Chondrocyte (in vitro differentiated cells): ENCODE data around the gene RASL12. TPM values are rescaled to one million over a fixed set of nuclear protein-coding genes. Genes with fewer than 3 reads are reported as not detected.

Source experiments
- DNase-seq: peaks from one replicate; pipeline ENCODE4 v3.0.0; 2021; ENCODE audit warnings: mixed read lengths, low spot score
- H3K27ac Mint-ChIP-seq: one replicate; pipeline ENCODE4 v1.8.0; 2021; ENCODE audit warnings: mild to moderate bottlenecking, moderate library complexity, mixed read lengths; ENCODE audit not compliant: unreplicated experiment
- H3K27me3 Mint-ChIP-seq: 2 replicates; pipeline ENCODE4 v1.8.0; 2021; ENCODE audit warnings: low read depth, mixed read lengths
- H3K36me3 Mint-ChIP-seq: 2 replicates; pipeline ENCODE4 v1.8.0; 2021; ENCODE audit warnings: low read depth, mixed read lengths
- H3K4me1 Mint-ChIP-seq: 2 replicates; pipeline ENCODE4 v1.8.0; 2021; ENCODE audit warnings: low read depth, mild to moderate bottlenecking, mixed read lengths
- H3K4me3 Mint-ChIP-seq: one replicate; pipeline ENCODE4 v1.8.0; 2021; ENCODE audit warnings: mild to moderate bottlenecking, moderate library complexity, mixed read lengths; ENCODE audit not compliant: unreplicated experiment
- H3K9me3 Mint-ChIP-seq: 2 replicates; pipeline ENCODE4 v1.8.0; 2021; ENCODE audit warnings: low read depth, mixed read lengths
- total RNA-seq: library from RNA; stranded (reverse); gene quantifications from 3 replicates; pipeline ENCODE4 v1.2.1, GENCODE V29; 2021
- TF ChIP-seq, protein P1 (sequence below): fragments of 200-600 bp; sonication (generic); IDR thresholded peaks from 2 replicates; pipeline ENCODE4 v1.5.0; 2021; ENCODE audit warnings: antibody characterized with exemption, mild to moderate bottlenecking, moderate library complexity

RASL12 gene
- total RNA-seq, 1 donor from 2014 or later: 12.7 TPM

GRCh38 chr15:65066635-65067316, 1.0 kb downstream of the RASL12 start:
- no peaks in the 10 kb centered on the region for H3K9me3 Mint-ChIP-seq
- DNase-seq: no peak
- peak overlapping the region; percentile 77 for H3K27ac Mint-ChIP-seq
- H3K4me1 Mint-ChIP-seq: peaks cover 75% of the 10 kb centered on the region
- peak overlapping the region; percentile 78 for H3K4me3 Mint-ChIP-seq
- TF ChIP-seq, protein P1, sequence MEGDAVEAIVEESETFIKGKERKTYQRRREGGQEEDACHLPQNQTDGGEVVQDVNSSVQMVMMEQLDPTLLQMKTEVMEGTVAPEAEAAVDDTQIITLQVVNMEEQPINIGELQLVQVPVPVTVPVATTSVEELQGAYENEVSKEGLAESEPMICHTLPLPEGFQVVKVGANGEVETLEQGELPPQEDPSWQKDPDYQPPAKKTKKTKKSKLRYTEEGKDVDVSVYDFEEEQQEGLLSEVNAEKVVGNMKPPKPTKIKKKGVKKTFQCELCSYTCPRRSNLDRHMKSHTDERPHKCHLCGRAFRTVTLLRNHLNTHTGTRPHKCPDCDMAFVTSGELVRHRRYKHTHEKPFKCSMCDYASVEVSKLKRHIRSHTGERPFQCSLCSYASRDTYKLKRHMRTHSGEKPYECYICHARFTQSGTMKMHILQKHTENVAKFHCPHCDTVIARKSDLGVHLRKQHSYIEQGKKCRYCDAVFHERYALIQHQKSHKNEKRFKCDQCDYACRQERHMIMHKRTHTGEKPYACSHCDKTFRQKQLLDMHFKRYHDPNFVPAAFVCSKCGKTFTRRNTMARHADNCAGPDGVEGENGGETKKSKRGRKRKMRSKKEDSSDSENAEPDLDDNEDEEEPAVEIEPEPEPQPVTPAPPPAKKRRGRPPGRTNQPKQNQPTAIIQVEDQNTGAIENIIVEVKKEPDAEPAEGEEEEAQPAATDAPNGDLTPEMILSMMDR: no peak
- no peaks in the 10 kb centered on the region for H3K27me3 Mint-ChIP-seq
- H3K36me3 Mint-ChIP-seq: no peaks in the 10 kb centered on the region

- H3K4me3 Mint-ChIP-seq: peak overlapping the region; percentile 78
- TF ChIP-seq, protein P1: no peak
- H3K4me1 Mint-ChIP-seq: peaks cover 74% of the 10 kb centered on the region
- peak overlapping the region; percentile 70 for H3K27ac Mint-ChIP-seq
- no peaks in the 10 kb centered on the region for H3K36me3 Mint-ChIP-seq
- no peaks in the 10 kb centered on the region for H3K27me3 Mint-ChIP-seq
- DNase-seq: no peak
- no peaks in the 10 kb centered on the region for H3K9me3 Mint-ChIP-seq
Measured at GRCh38 chr15:65066001-65066634, 1.7 kb downstream of the RASL12 start.

DNA sequence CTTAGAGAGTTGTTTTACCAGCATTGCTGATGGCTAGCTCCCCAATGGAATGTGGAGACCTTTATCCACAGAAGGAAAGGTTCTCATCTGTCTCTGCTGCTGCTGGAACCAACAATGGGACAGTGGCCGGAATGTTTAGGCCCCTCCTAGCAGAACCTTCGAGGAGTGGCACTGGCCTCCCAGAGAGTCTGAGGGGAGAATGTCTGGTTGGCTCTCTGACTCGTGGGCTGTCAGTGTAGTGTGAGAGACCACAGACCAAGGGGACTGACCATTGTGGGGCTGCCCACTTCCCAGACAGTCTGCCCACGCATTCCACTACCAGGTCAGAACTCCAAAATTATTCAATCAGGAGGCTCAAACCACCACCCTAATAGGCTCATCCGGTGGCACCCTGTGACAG, 5.1 kb downstream of the RASL12 start:
- Mint-ChIP-seq H3K36me3 (no peaks in the 10 kb centered on the region), H3K27me3 (no peaks in the 10 kb centered on the region), H3K9me3 (peaks cover 2% of the 10 kb centered on the region), H3K27ac (no peak overlapping the region), H3K4me1 (peaks cover 55% of the 10 kb centered on the region), H3K4me3 (no peak overlapping the region)
- no peak for DNase-seq
- TF ChIP-seq, protein P1: no peak

- Mint-ChIP-seq H3K27me3 (no peaks in the 10 kb centered on the region), H3K9me3 (peaks cover 2% of the 10 kb centered on the region)
Measured at GRCh38 chr15:65062061-65062460, 5.7 kb downstream of the RASL12 start.

DNA sequence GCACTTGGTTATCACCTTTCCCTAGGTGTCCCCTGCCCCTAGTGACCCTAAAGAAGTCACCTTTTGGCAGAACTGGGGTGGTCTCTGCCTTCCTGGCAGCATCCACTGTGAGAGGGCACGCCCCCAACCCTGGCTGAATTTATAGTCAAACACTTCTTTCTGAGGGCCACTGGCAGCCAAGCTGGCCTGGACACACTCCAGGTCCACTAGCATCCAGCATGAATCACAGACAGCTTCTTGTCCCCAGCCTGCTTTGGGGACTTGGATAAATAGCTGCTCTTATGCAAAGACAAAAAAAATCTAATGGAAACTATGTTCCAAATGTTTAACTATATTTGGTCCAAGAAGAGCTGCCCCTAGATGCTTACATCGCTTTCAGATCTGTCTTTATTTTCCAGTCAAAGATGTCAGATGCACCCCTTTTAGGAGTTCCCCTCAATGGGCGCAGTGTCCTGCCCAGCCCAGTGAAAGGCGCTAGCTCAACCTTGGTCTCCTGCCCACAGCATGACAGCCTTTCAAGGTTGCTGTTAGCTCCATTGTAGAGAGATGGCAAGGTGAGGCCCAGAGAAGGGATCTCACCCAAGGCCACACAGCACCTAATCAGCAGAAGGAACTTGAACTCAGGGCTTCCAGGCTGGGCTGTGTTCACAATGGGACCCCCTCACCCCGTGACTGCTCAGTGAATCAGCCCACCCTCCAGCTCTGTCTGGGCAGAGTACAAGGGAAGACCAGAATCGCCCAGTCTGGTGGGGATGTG, 7.0 kb downstream of the RASL12 start:
- H3K27ac Mint-ChIP-seq: peak overlapping the region; percentile 8
- DNase-seq: no peak
- no peaks in the 10 kb centered on the region for H3K27me3 Mint-ChIP-seq
- H3K9me3 Mint-ChIP-seq: peaks cover 2% of the 10 kb centered on the region
- TF ChIP-seq, protein P1: no peak
- H3K4me1 Mint-ChIP-seq: peaks cover 50% of the 10 kb centered on the region
- peaks cover 2% of the 10 kb centered on the region for H3K36me3 Mint-ChIP-seq
- no peak overlapping the region for H3K4me3 Mint-ChIP-seq

More at GRCh38 chr15:65062061-65062460, 5.7 kb downstream of the RASL12 start:
- DNase-seq: no peak
- H3K36me3 Mint-ChIP-seq: peaks cover 2% of the 10 kb centered on the region
- H3K4me1 Mint-ChIP-seq: peaks cover 57% of the 10 kb centered on the region
- no peak overlapping the region for H3K4me3 Mint-ChIP-seq
- no peak overlapping the region for H3K27ac Mint-ChIP-seq
- TF ChIP-seq, protein P1: no peak
